GM21390 (cell line): ENCODE measurements around the gene RBMS3.
"Not testable (repeated sequence)": the region's sequence is repeated elsewhere in the genome, so short reads cannot be mapped to it uniquely, and the experiment has no call there.

ENCODE experiments used
- ATAC-seq: cut with Tn5 transposase; IDR thresholded peaks from one replicate; pipeline ENCODE4 v1.9.1; 2021; ENCODE audit not compliant: unreplicated experiment

RBMS3 gene

GRCh38 chr3:29759411-29760225 is 478.7 kb downstream of the RBMS3 start:
- no peak for ATAC-seq

- no peak for ATAC-seq
These were observed 479.4 kb downstream of the RBMS3 start for GRCh38 chr3:29760226-29760685.

- no peak for ATAC-seq
These were observed 480.6 kb downstream of the RBMS3 start for GRCh38 chr3:29761517-29761916.

- ATAC-seq = no peak
These were observed 482.2 kb downstream of the RBMS3 start for GRCh38 chr3:29763115-29763514.

GRCh38 chr3:29764041-29764440 is 483.2 kb downstream of the RBMS3 start:
- no peak for ATAC-seq

GRCh38 chr3:29764603-29765254 is 483.9 kb downstream of the RBMS3 start:
- ATAC-seq = no peak

- ATAC-seq = no peak
These were observed 490.7 kb downstream of the RBMS3 start for GRCh38 chr3:29771602-29772001.

GRCh38 chr3:29772436-29772835 is 491.6 kb downstream of the RBMS3 start:
- no peak for ATAC-seq

- ATAC-seq = no peak
These were observed 492.6 kb downstream of the RBMS3 start for GRCh38 chr3:29773481-29773880.

GRCh38 chr3:29775340-29775739 is 494.5 kb downstream of the RBMS3 start:
- no peak for ATAC-seq

- ATAC-seq = no peak
These were observed 497.0 kb downstream of the RBMS3 start for GRCh38 chr3:29777869-29778268.

- no peak for ATAC-seq
These were observed 508.8 kb downstream of the RBMS3 start for GRCh38 chr3:29789686-29790085.

GRCh38 chr3:29796808-29797207 is 515.9 kb downstream of the RBMS3 start:
- no peak for ATAC-seq

- ATAC-seq = no peak
These were observed 521.2 kb downstream of the RBMS3 start for GRCh38 chr3:29802057-29802456.

GRCh38 chr3:29804044-29804443 is 523.2 kb downstream of the RBMS3 start:
- ATAC-seq = no peak

- ATAC-seq = no peak
These were observed 524.9 kb downstream of the RBMS3 start for GRCh38 chr3:29805757-29806156.

GRCh38 chr3:29808324-29808723 is 527.5 kb downstream of the RBMS3 start:
- ATAC-seq = not testable (repeated sequence)

- ATAC-seq = no peak
These were observed 541.2 kb downstream of the RBMS3 start for GRCh38 chr3:29822071-29822470.

- ATAC-seq = no peak
These were observed 542.4 kb downstream of the RBMS3 start for GRCh38 chr3:29823233-29823632.

- ATAC-seq = no peak
These were observed 545.8 kb downstream of the RBMS3 start for GRCh38 chr3:29826712-29827111.

- no peak for ATAC-seq
These were observed 546.9 kb downstream of the RBMS3 start for GRCh38 chr3:29827756-29828155.

- ATAC-seq = no peak
These were observed 548.5 kb downstream of the RBMS3 start for GRCh38 chr3:29829340-29829739.
